Activated naive CD8-positive, alpha-beta T cell treated with anti-CD3 and anti-CD28 coated beads, Interleukin-2, amount 10 ng/mL, durations not matched to agents 7 days and 5 days (primary cell): ENCODE data around the gene IMMP1L. TPM values are rescaled to one million over a fixed set of nuclear protein-coding genes. Genes with fewer than 3 reads are reported as not detected.

ENCODE experiments used
- ATAC-seq: fragments of 150-1000 bp; cut with Tn5 transposase; one replicate; pipeline ENCODE4 v1.10.0; 2021; ENCODE audit warnings: low read depth, moderate library complexity
- POLR2A ChIA-PET: fragments of 350-600 bp; sonication (Branson Sonifier 250); formaldehyde crosslinking; loops from one replicate; lab custom pipeline; 2021; ENCODE audit warnings: antibody characterized with exemption; lab: Charles Lee
- DNase-seq: peaks from one replicate; pipeline ENCODE4 v3.0.0; 2021
- H3K27ac Mint-ChIP-seq: one replicate; pipeline ENCODE4 v1.8.0; 2022; ENCODE audit warnings: mild to moderate bottlenecking, mixed read lengths
- H3K27me3 Mint-ChIP-seq: one replicate; pipeline ENCODE4 v1.8.0; 2022; ENCODE audit warnings: mild to moderate bottlenecking, moderate library complexity, mixed read lengths
- H3K36me3 Mint-ChIP-seq: one replicate; pipeline ENCODE4 v1.8.0; 2021; ENCODE audit warnings: mild to moderate bottlenecking, mixed read lengths
- H3K4me1 Mint-ChIP-seq: one replicate; pipeline ENCODE4 v1.8.0; 2021; ENCODE audit warnings: mixed read lengths
- H3K4me3 Mint-ChIP-seq: one replicate; pipeline ENCODE4 v1.8.0; 2022; ENCODE audit warnings: mild to moderate bottlenecking, moderate library complexity, mixed read lengths
- H3K9me3 Mint-ChIP-seq: one replicate; pipeline ENCODE4 v1.8.0; 2021; ENCODE audit warnings: mixed read lengths
- total RNA-seq, 2 experiments: library from RNA; stranded (reverse); gene quantifications; one replicate each; pipeline ENCODE4 v1.2.3, GENCODE V29; 2021

IMMP1L gene, protein sequence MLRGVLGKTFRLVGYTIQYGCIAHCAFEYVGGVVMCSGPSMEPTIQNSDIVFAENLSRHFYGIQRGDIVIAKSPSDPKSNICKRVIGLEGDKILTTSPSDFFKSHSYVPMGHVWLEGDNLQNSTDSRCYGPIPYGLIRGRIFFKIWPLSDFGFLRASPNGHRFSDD
- total RNA-seq = 10 to 100 TPM; 16.5 to 16.7 TPM

DNA sequence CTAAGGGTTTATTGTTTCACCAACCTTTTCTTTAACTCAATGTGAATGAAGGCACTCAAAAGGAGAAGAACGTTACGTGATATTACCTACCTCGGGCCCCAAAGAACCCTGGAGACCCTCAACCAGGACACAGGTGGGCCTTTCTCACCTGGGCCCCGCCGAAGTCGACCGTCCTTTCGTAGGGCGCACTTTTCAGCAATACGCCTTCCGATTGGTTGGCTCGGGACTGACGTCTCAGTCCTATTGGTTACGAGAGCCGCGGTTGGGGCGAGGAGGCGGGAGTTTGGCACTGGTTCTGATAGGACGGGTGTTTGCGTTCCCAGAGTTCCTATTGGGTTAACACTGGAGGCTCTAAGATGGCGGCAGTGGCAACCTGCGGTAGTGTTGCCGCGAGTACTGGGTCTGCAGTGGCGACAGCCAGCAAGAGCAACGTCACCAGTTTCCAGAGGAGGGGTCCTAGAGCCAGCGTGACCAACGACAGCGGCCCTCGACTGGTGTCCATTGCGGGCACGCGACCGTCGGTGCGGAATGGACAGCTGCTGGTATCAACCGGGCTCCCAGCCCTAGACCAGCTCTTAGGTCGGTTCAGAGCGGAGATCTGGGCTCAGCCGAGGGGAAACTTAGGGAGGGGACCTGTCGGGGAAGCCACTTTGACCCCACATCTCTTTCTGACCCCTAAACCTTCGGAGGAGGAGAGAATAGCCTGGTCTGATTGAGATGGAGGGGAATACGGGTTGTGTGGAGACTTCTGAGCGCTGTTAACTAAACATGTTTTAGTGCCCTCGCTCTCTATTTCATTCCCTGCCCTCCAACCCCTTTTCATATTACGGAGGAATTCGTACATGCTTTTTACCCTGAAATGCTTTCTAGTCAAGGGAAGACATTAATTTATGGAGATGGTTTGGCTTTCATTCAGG lies at the start of gene IMMP1L, which contains the start of gene ELP4:
Gene IMMP1L, minus strand, starts transcription at position 194 of the 917 bp plus-strand sequence. CDS start 46,346 bp downstream, outside the sequence.
Gene ELP4, plus strand, starts transcription at position 339 of the 917 bp plus-strand sequence. Its CDS starts 18 bp downstream, at position 357.
- peaks cover 24% of the 10 kb centered on the region for H3K4me1 Mint-ChIP-seq
- peak within 1 kb of the TSS; percentile 95 for H3K4me3 Mint-ChIP-seq
- peak; percentile 89 for DNase-seq
- peak; percentile 100 for ATAC-seq
- H3K36me3 Mint-ChIP-seq = peaks cover 3% of the 10 kb centered on the region
- POLR2A ChIA-PET = interaction anchor here (0.5 kb wide), 1 partner anchor 110 kb away, joined by 3 read pairs; no protein-coding TSS in a partner anchor
- no peaks in the 10 kb centered on the region for H3K9me3 Mint-ChIP-seq
- no peaks in the 10 kb centered on the region for H3K27me3 Mint-ChIP-seq
- peak within 1 kb of the TSS; percentile 95 for H3K27ac Mint-ChIP-seq

DNA sequence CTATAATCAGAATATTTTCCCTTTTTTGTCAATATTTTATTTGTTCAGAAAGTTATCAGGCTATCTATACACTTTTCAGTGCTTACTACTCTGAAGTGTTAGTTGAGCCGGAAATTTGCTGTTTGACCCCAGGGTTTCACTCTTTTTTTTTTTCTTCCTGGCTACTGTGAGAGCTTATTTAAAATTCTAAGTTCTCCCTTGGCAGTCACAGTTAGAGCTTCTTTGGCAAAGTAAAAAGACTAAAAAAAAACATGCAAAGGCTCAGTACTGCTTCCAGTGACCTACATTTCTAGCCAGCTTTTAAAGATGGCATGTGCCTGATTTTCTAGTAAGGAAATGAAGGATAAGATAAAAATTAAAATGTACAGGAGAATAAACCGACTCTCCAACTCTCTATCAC lies 48.6 kb upstream of the IMMP1L start:
- H3K36me3 Mint-ChIP-seq = no peaks in the 10 kb centered on the region
- H3K4me1 Mint-ChIP-seq = no peaks in the 10 kb centered on the region
- H3K4me3 Mint-ChIP-seq = no peak overlapping the region
- H3K27ac Mint-ChIP-seq = no peak overlapping the region
- DNase-seq = no peak
- no peaks in the 10 kb centered on the region for H3K9me3 Mint-ChIP-seq
- no peak for ATAC-seq
- POLR2A ChIA-PET = no interaction called here
- no peaks in the 10 kb centered on the region for H3K27me3 Mint-ChIP-seq

DNA sequence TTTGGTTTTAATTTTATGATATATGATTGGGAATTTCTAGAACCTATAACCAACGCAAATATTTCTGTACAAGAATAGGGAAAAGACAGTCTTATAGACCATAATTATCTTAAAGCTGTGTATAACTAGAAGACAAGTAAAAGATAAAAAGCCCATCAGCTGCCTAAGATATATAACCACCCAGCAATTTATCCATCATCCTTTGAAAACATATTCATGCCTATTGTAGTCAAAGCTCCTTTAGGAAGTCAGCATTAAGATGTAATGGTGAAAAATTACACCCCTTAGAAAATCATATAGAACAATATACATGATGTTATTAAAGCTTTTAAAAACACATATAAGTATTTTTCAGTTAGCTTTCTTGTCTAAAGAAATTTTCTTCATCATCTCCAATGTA lies 46.5 kb upstream of the IMMP1L start:
- no peak for ATAC-seq
- Mint-ChIP-seq H3K27me3 (no peaks in the 10 kb centered on the region), H3K4me3 (no peak overlapping the region), H3K27ac (no peak overlapping the region), H3K36me3 (no peaks in the 10 kb centered on the region), H3K9me3 (no peaks in the 10 kb centered on the region), H3K4me1 (no peaks in the 10 kb centered on the region)
- DNase-seq = no peak
- POLR2A ChIA-PET = no interaction called here

DNA sequence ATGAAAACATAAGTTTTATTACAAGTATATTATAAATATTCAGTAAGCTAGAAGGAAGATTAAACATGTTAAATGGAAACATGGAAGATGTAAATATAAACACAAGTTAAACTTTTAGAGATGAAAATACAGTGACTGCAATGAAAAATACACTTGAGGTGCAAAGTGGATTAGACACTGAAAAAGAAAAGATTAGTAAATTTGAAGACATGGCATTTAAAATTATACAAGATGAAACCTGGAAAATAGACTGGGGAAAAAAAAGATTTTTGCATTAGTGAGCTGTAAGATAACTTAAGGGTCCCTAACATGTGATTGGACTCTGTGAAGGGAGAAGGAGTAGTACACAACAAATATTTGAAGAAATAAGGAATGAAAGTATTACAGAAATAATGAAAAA lies 33.4 kb upstream of the IMMP1L start:
- POLR2A ChIA-PET = no interaction called here
- H3K27me3 Mint-ChIP-seq = no peaks in the 10 kb centered on the region
- no peak for DNase-seq
- H3K27ac Mint-ChIP-seq = no peak overlapping the region
- peaks cover 6% of the 10 kb centered on the region for H3K9me3 Mint-ChIP-seq
- no peak for ATAC-seq
- no peak overlapping the region for H3K4me3 Mint-ChIP-seq
- no peaks in the 10 kb centered on the region for H3K4me1 Mint-ChIP-seq
- H3K36me3 Mint-ChIP-seq = peaks cover 32% of the 10 kb centered on the region

DNA sequence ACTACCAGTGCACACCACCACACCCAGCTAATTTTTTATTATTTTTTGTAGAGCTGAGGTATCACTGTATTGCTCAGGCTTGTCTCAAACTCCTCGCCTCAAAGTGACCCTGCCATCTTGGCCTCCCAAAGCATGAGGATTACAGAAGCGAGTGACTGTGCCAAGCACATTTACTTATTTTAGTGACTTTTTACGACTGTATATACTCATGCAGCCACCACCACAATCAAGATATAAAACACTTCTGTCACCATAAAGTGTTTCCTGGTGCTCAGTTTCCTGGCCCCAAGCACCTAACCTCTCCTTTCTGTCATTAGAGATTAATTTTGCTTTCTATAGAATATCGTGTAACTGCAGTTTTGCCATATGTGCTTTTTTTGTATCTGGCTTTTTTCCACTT lies 26.1 kb upstream of the IMMP1L start:
- no peak for DNase-seq
- no peak for ATAC-seq
- H3K27me3 Mint-ChIP-seq = no peaks in the 10 kb centered on the region
- H3K27ac Mint-ChIP-seq = no peak overlapping the region
- POLR2A ChIA-PET = no interaction called here
- no peak overlapping the region for H3K4me3 Mint-ChIP-seq
- H3K4me1 Mint-ChIP-seq = peaks cover 2% of the 10 kb centered on the region
- H3K36me3 Mint-ChIP-seq = peaks cover 5% of the 10 kb centered on the region
- peaks cover 2% of the 10 kb centered on the region for H3K9me3 Mint-ChIP-seq

DNA sequence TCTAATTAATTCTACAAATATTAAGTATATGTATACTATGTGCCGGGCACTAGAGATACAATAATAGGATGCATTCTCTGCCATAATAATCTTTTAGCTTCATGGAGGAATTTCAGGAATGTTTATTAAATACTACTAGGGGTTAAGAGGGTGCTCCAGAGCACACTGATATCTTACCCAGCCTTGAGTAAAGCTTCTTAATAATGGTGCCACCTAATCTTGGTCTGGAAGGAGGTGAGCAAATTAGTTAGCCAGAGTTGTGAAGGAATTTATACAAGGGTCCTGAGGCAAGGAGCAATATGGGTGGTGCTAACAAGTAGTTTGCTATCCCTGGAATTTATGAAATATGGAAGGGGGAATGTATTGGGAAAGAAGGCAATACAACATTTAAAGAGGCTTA lies 21.9 kb upstream of the IMMP1L start:
- DNase-seq (no peak), ATAC-seq (no peak)
- Mint-ChIP-seq H3K36me3 (peaks cover 8% of the 10 kb centered on the region), H3K27ac (no peak overlapping the region), H3K4me1 (peaks cover 2% of the 10 kb centered on the region), H3K27me3 (no peaks in the 10 kb centered on the region), H3K4me3 (no peak overlapping the region), H3K9me3 (peaks cover 2% of the 10 kb centered on the region)
- POLR2A ChIA-PET = no interaction called here

DNA sequence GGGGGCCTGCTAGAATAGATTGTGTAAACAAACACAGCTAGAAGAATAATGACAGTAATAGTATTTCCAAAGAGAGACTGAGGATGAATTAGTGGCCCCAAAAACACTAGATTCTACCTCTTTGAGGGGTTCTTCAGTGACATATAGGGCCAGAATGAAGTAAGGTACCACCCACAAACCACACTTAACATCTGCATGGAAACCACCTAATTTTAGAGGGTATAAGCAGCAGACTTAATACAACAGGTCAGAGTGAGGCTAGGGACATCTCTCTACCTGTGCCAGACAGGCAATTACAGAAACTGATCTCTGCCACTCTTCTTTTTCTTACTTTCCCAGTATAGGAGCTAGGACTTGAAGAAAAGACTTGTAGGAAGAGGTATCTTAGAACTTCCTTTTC lies 20.3 kb upstream of the IMMP1L start:
- Mint-ChIP-seq H3K9me3 (peaks cover 2% of the 10 kb centered on the region), H3K4me3 (no peak overlapping the region), H3K27me3 (no peaks in the 10 kb centered on the region), H3K27ac (no peak overlapping the region), H3K4me1 (peaks cover 2% of the 10 kb centered on the region), H3K36me3 (peaks cover 8% of the 10 kb centered on the region)
- DNase-seq (no peak), ATAC-seq (no peak)
- POLR2A ChIA-PET = no interaction called here

DNA sequence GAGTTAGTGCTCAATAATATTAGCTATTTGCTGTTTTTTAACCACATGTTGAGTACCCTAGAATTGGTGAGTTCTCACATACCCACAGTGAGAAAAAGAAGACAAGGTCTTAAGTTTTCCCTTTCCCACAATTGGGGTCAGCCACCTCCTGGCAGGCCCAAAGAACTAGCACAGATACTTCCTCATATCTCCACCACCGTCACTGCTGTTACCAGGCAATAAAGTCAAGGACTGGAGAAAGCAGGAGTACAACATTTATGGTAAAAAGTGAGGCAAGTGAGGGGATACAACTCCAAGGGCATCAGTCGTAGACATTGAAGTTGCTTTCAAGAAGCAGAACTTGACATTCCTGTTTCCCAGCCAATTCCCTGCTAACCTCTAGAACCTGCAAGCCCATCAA lies 19.8 kb upstream of the IMMP1L start:
- peaks cover 12% of the 10 kb centered on the region for H3K36me3 Mint-ChIP-seq
- no peak overlapping the region for H3K4me3 Mint-ChIP-seq
- ATAC-seq (no peak), DNase-seq (no peak)
- no peaks in the 10 kb centered on the region for H3K27me3 Mint-ChIP-seq
- H3K27ac Mint-ChIP-seq = no peak overlapping the region
- POLR2A ChIA-PET = no interaction called here
- H3K4me1 Mint-ChIP-seq = peaks cover 2% of the 10 kb centered on the region
- H3K9me3 Mint-ChIP-seq = peaks cover 2% of the 10 kb centered on the region

DNA sequence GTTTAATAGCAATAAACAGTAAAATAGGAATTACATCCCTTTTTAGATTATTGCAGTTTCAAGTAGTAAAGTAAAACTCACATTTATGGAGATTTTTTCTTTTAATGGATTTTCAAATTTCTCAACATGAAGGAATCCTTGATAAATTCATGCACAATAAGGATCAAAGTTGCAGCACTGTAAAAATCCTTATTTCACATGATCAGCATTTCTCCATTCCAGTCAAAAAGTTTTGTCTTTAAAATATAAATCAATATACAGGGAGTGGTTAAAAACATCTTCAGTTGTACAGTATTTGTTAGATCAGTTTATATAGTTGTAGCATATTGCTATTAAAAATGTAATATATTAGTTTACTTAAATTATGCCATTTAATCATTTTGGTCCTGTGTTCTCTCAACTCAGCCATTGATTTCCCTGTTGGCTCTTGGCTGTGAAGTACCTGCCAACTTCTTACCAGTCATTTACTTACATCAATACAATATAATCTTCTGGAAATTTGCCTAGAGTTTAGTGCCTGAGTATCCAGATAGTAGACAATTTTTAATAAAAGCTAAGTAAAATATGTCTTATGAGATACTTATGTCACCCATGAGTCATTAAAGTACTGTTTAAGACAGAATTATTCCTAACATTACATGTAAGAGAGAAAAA lies 12.2 kb upstream of the IMMP1L start:
- Mint-ChIP-seq H3K9me3 (no peaks in the 10 kb centered on the region), H3K36me3 (peaks cover 7% of the 10 kb centered on the region)
- ATAC-seq = no peak

DNA sequence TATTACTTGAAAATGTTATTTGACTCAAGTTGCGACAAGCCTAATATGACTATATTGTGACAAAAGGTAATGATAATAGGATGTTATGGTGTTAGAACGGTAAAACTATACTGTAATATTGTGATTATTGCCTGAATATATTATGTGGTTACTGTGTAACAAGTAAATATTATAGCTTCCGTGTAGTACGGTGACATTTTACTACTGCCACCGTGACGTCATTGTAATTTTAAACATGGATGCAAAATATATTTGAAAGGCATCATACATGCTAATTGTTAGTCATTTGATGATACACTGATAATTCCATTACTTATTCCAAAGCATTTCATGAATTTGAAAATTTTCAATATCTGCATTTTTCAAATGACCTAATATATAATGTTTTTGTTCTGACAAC lies 2.7 kb upstream of the IMMP1L start:
- ATAC-seq = no peak
- H3K27ac Mint-ChIP-seq = no peak overlapping the region
- DNase-seq = no peak
- peaks cover 17% of the 10 kb centered on the region for H3K4me1 Mint-ChIP-seq
- H3K36me3 Mint-ChIP-seq = peaks cover 2% of the 10 kb centered on the region
- POLR2A ChIA-PET = no interaction called here
- no peaks in the 10 kb centered on the region for H3K9me3 Mint-ChIP-seq
- H3K27me3 Mint-ChIP-seq = no peaks in the 10 kb centered on the region
- H3K4me3 Mint-ChIP-seq = no peak overlapping the region

More for the DNA sequence above, 12.2 kb upstream of the IMMP1L start:
- no peak for DNase-seq
- Mint-ChIP-seq H3K27me3 (no peaks in the 10 kb centered on the region), H3K4me1 (no peaks in the 10 kb centered on the region), H3K27ac (no peak overlapping the region), H3K4me3 (no peak overlapping the region)
- POLR2A ChIA-PET = no interaction called here

DNA sequence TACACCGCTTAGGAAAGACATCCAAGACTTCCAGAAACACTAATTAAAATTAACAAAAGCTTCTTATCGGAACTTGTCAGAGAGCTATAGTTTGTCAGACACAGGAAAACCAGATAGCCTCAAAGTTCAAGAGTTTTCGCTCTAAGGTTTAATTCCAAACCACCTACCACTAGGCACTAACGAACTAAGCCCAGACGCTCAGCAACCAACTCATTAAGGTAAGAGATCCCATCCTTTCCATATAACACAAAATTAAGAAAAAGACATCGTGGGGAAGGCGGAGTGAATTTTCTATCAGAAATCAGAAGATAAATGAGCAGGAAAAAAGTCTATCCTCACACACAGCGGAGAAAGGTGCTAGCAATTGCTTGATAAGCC lies 382 bp downstream of the IMMP1L start:
- ATAC-seq (peak; percentile 3), DNase-seq (no peak)
- Mint-ChIP-seq H3K9me3 (no peaks in the 10 kb centered on the region), H3K4me1 (peaks cover 26% of the 10 kb centered on the region), H3K4me3 (peak overlapping the region; percentile 95), H3K27ac (peak overlapping the region; percentile 95), H3K27me3 (no peaks in the 10 kb centered on the region), H3K36me3 (peaks cover 8% of the 10 kb centered on the region)
- POLR2A ChIA-PET = interaction anchor here (0.6 to 0.7 kb wide), 2 partner anchors 9 to 88 kb away, joined by 3 read pairs; no protein-coding TSS in a partner anchor

DNA sequence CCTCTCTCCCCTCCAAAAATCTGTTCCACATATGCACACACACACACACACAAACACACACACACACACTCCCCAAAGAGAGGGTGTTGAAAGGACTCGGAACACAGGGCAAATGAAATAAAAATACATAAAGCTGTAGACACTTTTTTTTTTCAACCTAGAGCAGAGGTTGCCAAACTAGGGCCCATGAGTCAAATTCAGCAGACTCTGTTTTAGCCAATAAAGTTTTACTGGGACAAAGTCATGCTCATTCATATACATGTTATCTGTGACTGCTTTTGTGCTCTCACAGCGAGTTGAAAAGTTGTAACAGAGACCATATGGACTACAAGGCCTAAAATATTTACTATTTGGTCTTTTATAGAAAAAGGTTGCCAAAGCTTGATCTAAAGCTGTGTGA lies 8.9 kb downstream of the IMMP1L start:
- no peak for DNase-seq
- H3K36me3 Mint-ChIP-seq = peaks cover 25% of the 10 kb centered on the region
- peaks cover 8% of the 10 kb centered on the region for H3K4me1 Mint-ChIP-seq
- ATAC-seq = no peak
- peaks cover under 1% of the 10 kb centered on the region for H3K9me3 Mint-ChIP-seq
- POLR2A ChIA-PET = no interaction called here
- H3K27me3 Mint-ChIP-seq = no peaks in the 10 kb centered on the region
- H3K4me3 Mint-ChIP-seq = no peak overlapping the region
- no peak overlapping the region for H3K27ac Mint-ChIP-seq

DNA sequence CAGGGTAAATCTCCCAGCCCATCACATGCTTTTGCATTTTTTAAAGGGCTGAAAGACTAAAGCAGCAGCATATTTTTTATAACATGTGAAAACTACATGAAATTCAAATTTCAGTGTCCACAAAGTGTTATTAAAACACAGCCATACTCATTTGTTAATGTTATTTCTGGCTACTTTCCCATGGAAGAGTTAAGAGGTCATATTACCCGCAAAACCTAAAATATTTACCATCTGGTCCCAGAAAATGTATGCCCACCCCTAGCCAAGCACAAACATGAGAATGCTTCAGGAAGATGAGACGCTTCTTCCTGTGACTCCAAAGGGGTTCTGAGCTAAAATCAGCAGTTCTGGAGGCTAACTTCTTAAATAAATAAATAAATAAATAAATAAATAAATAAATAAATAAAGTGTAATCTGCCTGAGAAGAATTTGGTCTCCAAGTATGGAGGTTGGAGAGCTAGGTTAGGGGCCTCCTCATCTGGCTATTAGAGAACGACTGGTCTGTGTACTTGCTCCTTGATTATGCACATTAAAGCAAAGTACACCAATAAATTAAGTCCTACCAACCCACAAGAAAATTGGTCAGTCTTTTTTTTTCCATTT lies 9.7 kb downstream of the IMMP1L start:
- DNase-seq (no peak), ATAC-seq (no peak)
- H3K4me3 Mint-ChIP-seq = no peak overlapping the region
- no peak overlapping the region for H3K27ac Mint-ChIP-seq
- peaks cover 7% of the 10 kb centered on the region for H3K9me3 Mint-ChIP-seq
- H3K27me3 Mint-ChIP-seq = no peaks in the 10 kb centered on the region
- peaks cover 2% of the 10 kb centered on the region for H3K4me1 Mint-ChIP-seq
- H3K36me3 Mint-ChIP-seq = peaks cover 32% of the 10 kb centered on the region
- POLR2A ChIA-PET = interaction anchor here (0.9 kb wide), 1 partner anchor 9 kb away, joined by 3 read pairs; no protein-coding TSS in a partner anchor
